ENCODE measurements around the gene POMGNT2. TPM values are rescaled to one million over a fixed set of nuclear protein-coding genes. Genes with fewer than 3 reads are reported as not detected.

Gene POMGNT2
- total and polyA plus RNA-seq, 10 of the 15 experiments (the other 5 are each of a cell fraction or from before 2014, with no cell fraction given): 0.02 to 1.7 (median 0.17) TPM; not detected in 1

- no peaks in the 10 kb centered on the region for H3K79me2 ChIP-seq (ENCODE audit: control insufficient read depth, insufficient read depth, low read length)
- SMC1A ChIA-PET (ENCODE audit: uncharacterized antibody, unreplicated experiment): interaction anchor here (0.7 to 2.0 kb wide), 2 partner anchors 16 to 192 kb away, joined by 3 to 4 read pairs; no protein-coding TSS in a partner anchor
- CTCF ChIA-PET: interaction anchor here (0.7 to 1.2 kb wide), 2 partner anchors 9 to 225 kb away, joined by 3 to 4 read pairs; no protein-coding TSS in a partner anchor
- RAD21 ChIA-PET (ENCODE audit: unreplicated experiment): interaction anchor here (1.1 kb wide), 1 partner anchor 32 kb away, joined by 3 read pairs; no protein-coding TSS in a partner anchor
- no peaks in the 10 kb centered on the region; a peak in 1 of 4 replicates for H3K27me3 ChIP-seq (replicated peaks in 1 of 2; ENCODE audit: control insufficient read depth in 2 of 2, insufficient read depth in 2 of 2, low read length in 1 of 2)
- H3K27ac ChIP-seq (ENCODE audit: control insufficient read depth, insufficient read depth): no peak overlapping the region
- H3K4me1 ChIP-seq (ENCODE audit: control insufficient read depth, insufficient read depth, low read length): no peaks in the 10 kb centered on the region
- H3K9me3 ChIP-seq (replicated peaks; ENCODE audit: control insufficient read depth, insufficient read depth, low read length): no peaks in the 10 kb centered on the region
- H3K4me2 ChIP-seq (ENCODE audit: control insufficient read depth, insufficient read depth): no peak overlapping the region
- no TSS peak for BruUV-seq (replicated peaks)
- no peak for ATAC-seq
- POLR2A ChIA-PET: no interaction called here
- WGBS (ENCODE audit: insufficient coverage, insufficient replicate concordance, low lambda C conversion rate, missing lambda C conversion rate): 47% methylated on average over 19 of the region's 19 CpGs
- H3K4me3 ChIP-seq: no peak overlapping the region
- no peak overlapping the region for H2AFZ ChIP-seq (ENCODE audit: control insufficient read depth, low read depth, low read length)
- H4K20me1 ChIP-seq (ENCODE audit: control insufficient read depth, insufficient read depth): no peaks in the 10 kb centered on the region
- no peak for DNase-seq (ENCODE audit: low read depth, low spot score)
- H3K36me3 ChIP-seq (ENCODE audit: control insufficient read depth in 2 of 2, insufficient read depth in 2 of 2, low read length in 1 of 2): no peaks in the 10 kb centered on the region
- no peak overlapping the region for H3K9ac ChIP-seq (ENCODE audit: control insufficient read depth, insufficient read depth, low read length)
- in situ Hi-C loops (cut with MboI): no loop called here
- intact Hi-C loops (cut with micrococcal nuclease; ENCODE audit: unreplicated experiment): no loop called here
- no peak for FAIRE-seq
- TF ChIP-seq BRCA1 (IDR thresholded peaks at IDR 0.05; ENCODE audit: low read depth, low read length) (no peak), ZBED1 (IDR thresholded peaks at IDR 0.05; ENCODE audit: borderline replicate concordance) (no peak), ZNF592 (IDR thresholded peaks at IDR 0.05) (no peak), ELK1 (IDR thresholded peaks at IDR 0.05; ENCODE audit: low read depth, low read length) (no peak), SIN3A (IDR thresholded peaks at IDR 0.05; ENCODE audit: low read depth, low read length) (no peak), ZNF24 (IDR thresholded peaks at IDR 0.05) (no peak), YBX1 (IDR thresholded peaks at IDR 0.05) (no peak), IRF4 (IDR thresholded peaks at IDR 0.05; ENCODE audit: low read depth, low read length) (no peak), SUPT20H (IDR thresholded peaks at IDR 0.05; ENCODE audit: borderline replicate concordance, control insufficient read depth, low read depth, low read length) (no peak), MTA2 (IDR thresholded peaks at IDR 0.05; ENCODE audit: low read depth) (no peak), EP300 (IDR thresholded peaks at IDR 0.05; ENCODE audit: borderline replicate concordance in 1 of 2, control insufficient read depth in 1 of 2, low read depth in 2 of 2, low read length in 2 of 2) (no peak), NR2C2 (IDR thresholded peaks at IDR 0.05; ENCODE audit: borderline replicate concordance, control insufficient read depth, insufficient read length, low read depth) (no peak), DPF2 (IDR thresholded peaks at IDR 0.05) (no peak), RELA (IDR thresholded peaks at IDR 0.05; ENCODE audit: borderline replicate concordance, partially characterized antibody) (no peak)
- TF ChIP-seq, protein P1, sequence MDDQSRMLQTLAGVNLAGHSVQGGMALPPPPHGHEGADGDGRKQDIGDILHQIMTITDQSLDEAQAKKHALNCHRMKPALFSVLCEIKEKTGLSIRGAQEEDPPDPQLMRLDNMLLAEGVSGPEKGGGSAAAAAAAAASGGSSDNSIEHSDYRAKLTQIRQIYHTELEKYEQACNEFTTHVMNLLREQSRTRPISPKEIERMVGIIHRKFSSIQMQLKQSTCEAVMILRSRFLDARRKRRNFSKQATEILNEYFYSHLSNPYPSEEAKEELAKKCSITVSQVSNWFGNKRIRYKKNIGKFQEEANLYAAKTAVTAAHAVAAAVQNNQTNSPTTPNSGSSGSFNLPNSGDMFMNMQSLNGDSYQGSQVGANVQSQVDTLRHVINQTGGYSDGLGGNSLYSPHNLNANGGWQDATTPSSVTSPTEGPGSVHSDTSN (IDR thresholded peaks at IDR 0.05; ENCODE audit: insufficient replicate concordance, low read depth, low read length): no peak
Observed at GRCh38 chr3:43153216-43154083, 47.6 kb upstream of the POMGNT2 start.
